ENCODE data around the gene ZP2.
"Not testable (repeated sequence)": the region's sequence is repeated elsewhere in the genome, so short reads cannot be mapped to it uniquely, and the experiment has no call there.

ZP2 gene

DNA sequence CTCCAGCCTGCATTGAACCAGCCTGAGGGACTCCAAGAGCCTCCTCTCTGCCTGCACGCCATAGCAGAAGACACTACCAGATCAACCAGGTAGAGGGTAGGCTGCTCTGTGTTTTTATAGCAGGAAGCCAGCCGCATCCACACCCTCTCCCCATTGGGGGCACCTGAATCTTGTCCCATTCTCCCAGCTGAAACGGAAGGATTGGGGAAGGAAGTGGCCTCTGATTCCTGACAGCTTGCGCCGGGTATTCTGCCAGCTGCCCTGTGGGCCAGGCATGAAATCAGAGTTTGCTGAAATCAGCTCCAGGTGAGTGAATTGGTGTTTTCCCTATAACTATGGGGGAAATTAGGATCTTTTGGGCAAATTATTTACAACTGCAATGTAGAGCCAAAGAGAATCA, at the start of gene ZP2:
Gene ZP2 (minus strand): TSS at position 89 of the 400 bp plus-strand sequence. CDS start 27 bp downstream, at position 62.
- no peak for DNase-seq

DNA sequence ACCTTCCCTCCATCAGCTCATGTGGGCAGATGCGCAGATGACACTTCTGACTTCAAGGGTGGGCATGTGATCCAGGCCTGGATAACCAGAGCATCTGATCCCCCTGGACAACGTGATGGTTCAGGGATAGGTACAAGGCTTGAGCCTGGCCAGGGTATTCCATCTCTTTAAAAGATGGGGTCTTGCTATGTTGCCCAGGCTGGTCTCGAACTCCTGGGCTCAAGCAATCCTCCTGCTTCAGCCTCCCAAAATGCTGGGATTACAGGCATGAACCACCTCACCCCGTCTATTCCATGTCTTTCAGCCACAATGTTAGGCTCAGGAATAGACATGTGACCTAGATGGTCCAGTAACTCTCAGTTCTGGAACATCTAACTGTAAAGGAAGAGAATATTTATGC, 45.9 kb upstream of the ZP2 start:
- DNase-seq: no peak

DNA sequence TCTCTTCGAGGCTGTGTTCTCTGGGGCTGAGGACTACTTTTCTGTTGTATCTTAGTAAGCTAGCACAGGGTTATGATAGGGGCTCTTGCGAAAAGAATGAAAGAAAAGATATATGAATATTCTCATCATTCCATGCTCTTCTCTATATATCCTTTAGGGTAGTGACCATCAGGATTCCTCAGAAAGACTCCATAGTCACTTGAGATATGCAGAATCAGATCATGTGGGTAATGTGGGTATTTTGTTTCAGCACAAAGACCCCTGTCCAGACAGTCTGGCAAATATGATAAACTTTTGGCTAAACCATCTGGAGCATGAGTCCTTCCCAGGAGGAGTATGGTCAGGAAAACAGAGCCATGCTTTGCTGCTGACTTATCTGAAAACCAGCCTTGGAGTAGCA, 45.3 kb upstream of the ZP2 start:
- DNase-seq: no peak

DNA sequence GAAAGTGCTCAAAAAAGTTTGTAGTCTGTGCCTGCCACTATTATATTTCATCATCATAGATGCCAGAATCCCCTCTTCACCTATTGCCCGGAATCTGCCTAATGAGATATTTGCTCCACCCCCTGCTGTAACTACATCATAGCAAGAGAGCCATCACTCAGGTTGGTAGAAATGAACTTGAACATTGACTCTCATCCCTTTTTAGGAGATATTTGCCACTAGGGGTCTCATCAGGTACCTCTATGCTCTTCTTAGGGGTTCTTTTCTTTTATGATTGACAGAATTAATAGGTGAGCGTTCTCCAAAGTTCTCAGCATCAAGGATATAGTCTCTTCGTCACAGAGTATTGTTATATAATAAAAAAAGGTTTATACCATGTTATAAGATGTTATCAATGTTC, 42.1 kb upstream of the ZP2 start:
- DNase-seq: no peak

DNA sequence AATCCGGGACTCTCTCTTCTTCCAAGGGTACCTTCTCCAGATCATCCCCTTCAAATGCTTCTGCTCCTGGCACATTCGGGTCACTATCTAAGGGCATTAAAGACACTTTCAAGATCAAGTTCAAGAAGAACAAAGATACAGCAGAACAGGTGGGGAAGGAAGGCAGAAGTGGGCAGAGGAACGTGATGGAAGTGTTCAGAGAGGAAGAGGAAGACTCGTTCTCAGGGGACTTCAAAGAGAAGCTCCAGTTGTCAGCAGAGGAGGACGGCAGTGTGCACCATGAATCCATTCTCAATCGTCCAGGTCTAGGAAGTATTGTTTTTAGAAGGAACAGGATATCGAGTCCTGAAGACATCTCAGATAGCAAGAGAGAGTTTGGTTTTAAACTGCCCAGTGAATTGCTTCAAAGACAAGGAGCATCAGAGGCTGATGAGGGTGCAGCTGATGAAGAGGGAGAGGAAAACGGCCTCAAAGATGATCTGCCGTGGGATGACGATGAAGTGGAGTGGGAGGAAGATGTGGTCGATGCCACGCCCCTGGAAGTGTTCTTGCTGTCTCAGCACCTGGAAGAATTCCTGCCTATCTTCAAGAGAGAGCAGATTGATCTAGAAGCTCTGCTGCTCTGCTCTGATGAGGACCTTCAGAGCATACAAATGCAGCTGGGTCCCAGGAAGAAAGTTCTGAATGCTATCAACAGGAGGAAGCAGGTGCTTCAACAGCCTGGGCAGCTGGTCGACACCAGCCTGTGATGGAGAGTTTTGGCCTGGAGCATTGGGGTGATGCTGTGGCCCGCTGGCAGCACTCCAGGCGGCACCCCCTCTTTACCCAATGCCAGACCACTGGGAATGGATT, 38.9 kb upstream of the ZP2 start:
- DNase-seq: no peak

DNA sequence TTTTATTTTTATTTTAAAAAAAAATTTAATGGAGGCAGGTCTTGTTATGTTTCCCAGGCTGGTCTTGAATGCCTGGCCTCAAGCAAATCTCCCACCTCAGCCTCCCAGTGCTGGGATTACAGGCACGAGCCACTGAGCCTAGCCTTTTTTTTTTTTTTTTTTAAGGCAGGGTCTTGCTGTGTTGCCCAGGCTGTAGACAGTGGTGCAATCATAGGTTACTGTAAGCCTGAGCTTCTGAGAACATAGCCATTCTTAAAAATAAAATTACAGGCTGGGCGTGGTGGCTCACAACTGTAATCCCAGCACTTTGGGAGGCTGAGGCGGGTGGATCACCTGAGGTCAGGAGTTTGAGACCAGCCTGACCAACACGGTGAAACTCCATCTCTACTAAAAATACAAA, 36.8 kb upstream of the ZP2 start:
- DNase-seq: not testable (repeated sequence)

DNA sequence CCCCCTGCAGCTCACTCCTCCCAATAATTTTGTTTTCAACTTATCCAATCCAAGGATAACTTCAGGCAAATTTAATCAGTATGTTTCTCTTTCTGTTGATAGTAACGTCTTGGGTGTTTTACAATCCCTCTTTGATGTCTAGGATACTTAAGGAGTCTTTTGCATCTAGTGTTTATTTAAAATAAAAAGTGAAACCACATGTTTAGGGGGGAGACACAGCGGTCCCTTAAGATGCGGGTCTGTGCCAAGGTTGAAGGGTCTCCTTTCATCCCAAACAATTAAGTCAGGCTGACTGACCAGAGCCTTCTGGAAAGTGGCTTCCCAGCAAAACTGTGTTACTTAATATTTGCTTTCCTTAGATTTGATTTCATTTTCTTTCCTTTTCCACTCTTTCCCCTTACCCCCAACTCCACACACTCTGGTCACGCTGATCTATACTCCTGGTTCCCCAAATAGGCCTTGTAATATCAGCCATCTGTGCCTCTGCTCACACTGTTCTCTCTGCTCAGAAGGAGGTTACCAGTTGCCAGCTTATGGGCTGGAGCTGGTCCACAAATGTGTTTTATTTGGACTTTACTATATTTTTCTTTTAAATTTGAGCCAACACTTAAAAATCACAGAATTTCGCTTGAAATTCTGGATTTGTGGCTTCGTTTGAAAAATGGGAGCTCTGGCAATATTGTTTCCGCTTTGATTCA, 33.3 kb upstream of the ZP2 start:
- no peak for DNase-seq

DNA sequence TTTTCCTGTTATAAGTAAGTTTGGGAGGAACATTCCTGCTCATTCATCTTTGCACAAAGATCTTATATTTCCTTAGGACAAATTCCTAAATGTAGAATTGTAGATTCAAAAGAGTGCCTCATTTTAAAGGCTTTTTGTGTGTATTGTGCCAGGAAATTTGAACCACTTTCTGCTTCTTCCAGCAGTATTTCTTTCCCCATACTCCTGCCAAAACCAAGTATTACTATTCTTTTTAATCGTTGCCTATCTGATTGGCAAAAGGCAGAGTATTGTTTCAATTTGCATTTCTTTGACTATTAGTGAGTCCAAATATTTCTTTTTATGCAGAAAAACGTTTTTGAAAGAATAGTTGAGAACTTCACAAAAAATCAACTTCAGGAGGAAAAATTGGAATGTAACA, 31.4 kb upstream of the ZP2 start:
- no peak for DNase-seq

DNA sequence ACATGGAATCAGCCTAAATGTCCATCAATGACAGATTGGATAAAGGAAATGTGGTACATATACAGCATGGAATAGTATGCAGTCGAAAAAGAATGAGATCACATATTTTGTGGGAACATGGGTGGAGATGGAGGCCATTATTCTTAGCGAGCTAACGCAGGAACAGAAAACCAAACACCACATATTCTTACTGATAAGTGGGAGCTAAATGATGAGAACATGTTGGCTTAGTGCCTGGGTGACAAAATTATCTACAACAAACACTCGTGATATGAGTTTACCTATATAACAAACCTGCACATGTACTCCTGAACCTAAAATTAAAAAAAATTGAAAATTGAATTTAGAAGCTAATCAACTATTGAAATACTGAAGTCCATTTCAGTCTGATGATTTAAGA, 28.3 kb upstream of the ZP2 start:
- DNase-seq: no peak

DNA sequence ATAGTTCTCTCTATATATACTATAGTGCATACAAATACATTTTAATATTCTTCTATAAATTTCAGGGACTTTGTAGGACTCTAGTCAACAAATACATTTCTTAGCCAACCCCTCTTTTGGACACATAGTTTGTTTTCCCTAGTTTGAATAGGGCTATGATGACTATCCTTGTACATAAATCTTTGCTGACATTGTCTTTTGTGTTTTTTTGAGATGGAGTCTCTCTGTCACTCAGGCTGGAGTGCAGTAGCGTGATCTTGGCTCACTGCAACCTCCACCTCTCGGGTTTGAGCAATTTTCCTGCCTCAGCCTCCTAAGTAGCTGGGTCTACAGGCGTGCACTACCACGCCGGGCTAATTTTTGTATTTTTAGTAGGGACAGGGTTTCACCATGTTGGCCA, 25.5 kb upstream of the ZP2 start:
- no peak for DNase-seq

DNA sequence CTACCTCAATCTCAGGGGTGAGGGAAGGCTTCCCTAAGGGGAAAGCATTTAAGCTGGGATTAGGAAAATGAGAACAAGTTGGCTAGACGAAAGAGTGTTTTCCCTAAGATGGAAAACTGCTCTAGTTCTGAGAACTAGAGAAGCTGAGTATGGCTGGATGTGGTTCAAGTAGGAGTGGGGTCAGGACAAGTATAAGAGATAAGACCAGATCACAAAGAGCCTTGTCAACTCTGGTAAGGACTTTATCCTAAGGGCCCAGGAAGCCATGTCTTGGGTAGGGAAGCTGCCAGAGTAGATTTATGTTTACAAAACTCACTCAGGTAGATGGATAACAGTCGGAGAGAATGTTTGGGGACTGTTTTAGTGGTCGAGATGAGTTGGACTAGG, 23.8 kb upstream of the ZP2 start:
- DNase-seq: no peak

DNA sequence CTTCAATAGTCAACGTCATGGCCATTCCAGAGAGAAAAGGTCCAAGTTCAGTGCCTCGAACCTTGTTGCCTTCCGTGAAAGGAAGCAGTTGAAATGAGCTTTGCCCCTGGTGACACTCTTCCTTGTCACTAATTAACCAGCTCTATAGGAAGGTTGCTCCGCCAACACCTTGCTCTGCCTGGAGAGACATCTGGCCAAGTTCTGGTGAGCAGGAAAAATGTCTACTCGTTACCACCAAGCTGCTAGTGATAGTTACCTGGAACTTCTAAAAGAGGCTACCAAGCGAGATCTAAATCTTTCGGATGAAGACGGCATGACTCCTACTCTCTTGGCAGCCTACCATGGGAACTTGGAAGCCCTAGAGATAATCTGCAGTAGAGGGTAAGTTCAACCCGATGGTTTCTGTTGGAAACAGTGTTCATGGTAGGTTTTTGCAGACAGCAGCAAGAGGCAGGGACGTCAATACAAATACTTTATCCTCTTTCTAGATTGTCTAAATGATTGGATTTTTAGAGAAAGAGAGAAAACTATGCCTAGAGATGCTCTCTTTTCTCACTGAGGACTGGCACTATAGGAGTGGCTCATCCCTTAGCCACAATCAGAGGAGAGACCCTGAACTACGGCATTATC, 22.3 kb upstream of the ZP2 start, which contains the start of gene ANKS4B:
Gene ANKS4B (plus strand): TSS at position 179 of the 630 bp plus-strand sequence. CDS start 39 bp downstream, at position 218.
- no peak for DNase-seq

DNA sequence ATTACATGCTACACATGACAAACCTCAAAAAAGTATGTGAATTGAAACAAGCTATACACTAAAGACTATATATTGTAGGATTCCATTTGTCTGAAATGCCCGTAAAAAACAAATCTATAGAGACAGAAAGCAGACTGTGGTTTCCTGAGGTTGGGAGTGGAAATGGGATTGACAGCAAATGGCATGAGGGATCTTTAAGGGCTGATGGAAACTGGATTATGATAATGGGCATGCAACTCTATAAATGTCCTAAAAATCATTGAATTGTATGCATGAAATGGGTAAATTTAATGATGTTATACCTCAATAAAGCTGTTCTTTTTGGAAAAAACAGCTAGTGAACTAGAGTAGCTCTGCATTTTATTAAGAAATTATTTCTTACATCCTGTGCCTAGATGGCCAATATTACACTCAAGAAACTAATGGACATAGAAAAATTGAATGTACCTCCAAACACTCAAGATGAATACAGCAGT, 21.7 kb upstream of the ZP2 start:
- DNase-seq: no peak

DNA sequence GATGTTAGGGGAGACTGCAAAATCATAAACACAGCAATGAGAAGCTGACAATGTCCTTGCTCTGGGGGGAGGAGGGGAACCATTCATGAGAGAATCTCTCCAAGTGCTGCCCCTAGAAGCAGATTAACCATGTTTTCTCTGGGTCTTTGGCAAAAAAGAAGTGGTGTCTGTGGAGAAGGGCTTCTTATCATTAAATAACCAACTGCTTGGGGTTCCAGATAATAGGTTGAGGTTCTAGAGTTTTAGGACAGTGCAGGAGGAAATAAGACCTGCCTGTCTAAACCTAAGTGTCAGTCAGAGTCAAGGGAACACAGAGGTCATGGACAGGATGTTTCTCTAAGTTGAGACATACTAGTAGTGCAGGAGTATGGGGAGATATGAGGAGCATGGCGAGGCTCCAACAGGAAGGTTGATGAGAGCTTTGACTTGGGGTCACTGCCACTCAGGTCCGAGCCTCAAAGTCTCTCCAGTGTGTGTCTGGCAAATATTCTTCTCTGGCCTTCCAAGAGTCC, 17.0 kb upstream of the ZP2 start:
- DNase-seq: no peak

DNA sequence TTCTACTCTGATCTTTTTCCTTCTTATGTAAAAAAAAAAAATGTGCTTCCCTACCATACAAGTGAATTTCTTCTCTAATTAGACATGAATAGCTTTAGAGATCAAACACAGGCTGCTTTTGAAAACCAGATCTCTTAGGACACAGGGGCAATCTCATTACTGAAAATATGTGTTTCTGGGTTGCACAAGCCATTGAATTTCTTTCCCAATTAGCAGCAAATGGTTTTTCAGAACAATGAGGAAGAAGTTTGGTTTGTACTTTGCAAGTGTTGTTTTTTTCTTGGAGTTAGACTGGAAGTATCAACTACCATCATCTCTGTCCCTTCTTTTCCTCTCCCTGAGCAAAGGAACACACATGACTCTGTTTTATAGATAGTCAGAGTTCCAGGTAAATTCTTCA, 16.5 kb upstream of the ZP2 start:
- no peak for DNase-seq

DNA sequence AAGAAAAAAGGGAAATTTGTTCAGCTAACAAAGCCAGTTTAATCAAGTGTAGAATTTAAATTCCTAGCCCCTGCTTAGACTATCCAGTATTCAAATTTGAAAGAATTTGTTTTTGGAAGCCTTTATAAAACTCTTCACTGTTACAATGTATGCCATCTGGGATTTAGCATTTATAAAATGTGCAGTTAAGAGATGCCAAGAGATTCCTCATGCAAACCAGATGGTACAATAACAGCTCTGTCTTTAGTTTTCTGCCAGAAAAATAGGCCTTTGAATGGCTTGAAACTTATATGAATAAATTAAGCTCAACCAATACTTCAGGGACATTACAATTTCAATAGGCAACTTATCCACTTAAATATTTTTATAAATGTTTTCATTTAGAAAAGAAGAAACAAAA, 15.4 kb upstream of the ZP2 start:
- no peak for DNase-seq

DNA sequence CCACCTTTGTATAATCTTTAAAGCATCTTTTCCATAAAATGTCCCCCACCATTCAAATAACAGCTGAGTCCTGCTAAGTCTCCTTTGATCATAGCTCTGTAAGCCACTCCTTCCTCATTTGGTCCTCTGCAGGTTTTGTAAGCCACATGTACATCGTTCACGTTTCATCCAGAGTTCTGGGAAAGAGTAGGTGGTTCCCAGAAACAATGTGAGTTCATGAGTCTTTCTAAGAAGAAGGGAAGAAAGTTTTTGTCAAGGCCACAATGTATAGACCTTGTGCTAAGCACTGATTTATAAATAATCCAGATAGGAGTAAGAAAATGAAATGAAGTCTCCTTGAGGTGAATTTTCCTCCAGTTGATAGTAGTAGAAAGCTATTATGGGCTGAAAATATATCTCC, 13.4 kb upstream of the ZP2 start:
- DNase-seq: no peak

DNA sequence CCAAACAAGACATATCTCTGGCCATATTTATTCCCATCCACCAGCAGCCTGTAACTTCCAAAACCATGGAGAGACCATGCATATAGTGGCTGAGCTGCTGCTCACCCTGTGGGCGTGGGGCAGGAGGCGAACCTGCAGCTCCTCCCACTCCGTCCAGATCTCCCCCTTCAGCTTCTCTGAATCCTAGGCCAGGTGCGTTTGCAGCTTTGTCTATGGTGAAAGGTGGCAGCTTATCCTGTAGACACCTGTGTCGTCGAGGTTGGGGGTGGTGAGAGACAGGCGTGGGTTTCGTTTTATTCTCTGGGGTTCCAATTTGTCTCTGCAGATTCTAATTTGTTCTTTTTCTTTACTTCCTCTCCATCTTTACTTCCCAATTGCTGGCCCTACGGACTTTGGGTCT, 12.4 kb upstream of the ZP2 start:
- no peak for DNase-seq

DNA sequence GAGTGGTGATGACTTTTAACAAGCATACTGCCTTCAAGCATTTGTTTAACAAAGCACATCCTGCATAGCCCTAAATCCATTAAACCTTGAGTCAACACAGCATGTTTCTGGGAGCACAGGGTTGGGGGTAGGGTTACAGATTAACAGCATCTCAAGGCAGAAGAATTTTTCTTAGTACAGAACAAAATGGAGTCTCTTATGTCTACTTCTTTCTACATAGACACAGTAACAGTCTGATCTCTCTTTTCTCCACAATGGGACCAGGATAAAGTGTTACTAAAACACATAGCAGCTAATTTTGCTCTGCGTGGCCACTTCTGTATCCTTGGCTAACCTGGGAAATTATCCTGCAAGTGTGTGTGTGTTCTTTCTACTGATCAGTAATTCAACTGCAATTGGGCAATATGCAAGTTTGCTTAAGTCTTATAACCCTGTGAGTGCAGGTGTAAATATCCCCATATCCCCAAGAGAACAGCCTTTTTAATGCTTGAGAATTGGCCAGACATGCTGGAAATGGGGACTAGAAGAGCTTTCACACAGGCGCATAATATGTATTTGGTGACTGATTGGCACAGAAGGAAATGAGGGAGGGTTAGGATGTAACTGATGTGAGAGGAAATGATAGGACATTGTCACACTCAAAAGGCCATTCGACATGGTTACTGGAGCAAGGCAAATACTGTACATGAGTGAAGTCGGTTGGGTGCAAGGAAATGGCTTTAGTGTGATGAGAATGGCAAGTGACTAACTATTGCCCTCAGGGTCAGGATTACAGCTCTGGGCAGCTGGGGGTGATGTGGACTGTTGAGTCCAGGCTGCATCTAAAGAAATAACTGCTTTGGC, 11.3 kb upstream of the ZP2 start:
- no peak for DNase-seq

DNA sequence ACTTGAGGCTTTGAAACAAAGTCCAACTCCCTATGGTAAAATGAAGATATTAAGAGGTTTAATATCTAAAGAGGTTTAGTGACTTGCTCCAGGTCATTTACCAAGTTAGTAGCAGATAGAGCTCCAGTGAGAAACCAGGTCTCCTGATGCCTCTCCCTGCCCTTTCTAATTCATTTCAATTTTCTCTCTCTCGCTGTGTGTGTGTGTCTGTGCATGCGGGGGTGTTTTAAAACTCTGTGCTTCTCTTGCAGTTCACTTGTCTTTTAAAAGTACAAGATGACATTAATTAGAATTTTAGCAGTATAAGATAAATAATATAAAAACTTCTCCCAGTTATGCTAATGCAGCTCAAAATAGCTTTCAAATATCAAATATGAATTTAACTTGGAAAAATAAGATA, 8.2 kb upstream of the ZP2 start:
- no peak for DNase-seq

DNA sequence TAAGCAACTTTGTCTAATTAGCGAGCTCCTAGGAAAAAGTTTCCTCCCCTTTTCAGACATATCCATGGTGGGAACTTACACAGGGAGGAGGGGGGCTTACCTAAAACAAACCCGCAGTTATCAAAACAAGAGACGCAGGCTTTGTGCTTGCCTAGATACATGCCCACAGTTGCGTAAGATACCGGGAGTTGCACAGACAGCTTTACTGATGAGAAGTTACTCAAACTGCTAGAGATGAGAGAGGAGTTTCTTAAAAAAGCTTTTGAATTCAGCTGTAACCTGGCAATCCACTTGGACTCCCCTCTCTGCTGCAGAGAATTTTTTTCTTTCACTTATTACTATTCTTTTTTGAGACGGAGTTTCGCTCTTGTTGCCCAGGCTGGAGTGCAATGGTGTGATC, 6.8 kb upstream of the ZP2 start:
- DNase-seq: no peak

DNA sequence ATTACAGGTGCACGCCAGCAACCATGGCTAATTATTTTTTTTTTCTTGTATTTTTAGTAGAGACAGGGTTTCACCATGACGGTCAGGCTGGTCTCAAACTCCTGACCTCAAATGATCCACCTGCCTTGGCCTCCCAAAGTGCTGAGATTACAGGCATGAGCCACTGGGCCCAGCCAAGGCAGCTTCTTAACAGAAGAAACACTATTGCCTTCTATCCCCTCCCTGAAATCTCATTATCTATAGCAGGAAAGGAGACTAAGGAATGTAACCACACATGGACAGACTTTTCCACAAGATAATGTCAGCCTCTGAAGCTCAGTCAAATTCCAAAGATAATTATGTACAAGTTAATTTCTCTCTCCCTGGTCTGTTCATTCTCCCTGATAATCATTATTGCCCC, 5.7 kb upstream of the ZP2 start:
- DNase-seq: no peak

DNA sequence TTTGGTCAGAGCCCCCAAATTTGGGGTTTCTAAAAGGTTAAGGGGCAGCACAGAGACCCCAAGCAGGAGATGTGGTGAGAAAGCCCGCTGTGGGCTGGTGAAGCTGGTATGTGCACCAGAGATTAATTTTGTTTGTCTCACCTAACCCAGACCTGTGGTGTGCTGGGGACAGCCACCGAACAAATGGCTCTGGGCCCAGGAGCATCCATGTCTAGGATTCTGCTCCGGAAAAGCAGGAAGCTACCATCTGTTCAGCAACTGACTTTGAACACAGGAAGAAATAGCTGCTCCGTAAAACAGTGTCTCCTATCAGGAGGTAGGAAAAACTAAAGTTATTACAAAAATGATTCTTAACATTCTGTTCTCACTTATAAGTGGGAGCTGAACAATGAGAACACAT, 2.7 kb upstream of the ZP2 start:
- DNase-seq: no peak
